PC-9 (cell line): ENCODE measurements around the gene CCDC158. TPM values are rescaled to one million over a fixed set of nuclear protein-coding genes. Genes with fewer than 3 reads are reported as not detected.

Experiments used
- BruUV-seq: library from RNA; stranded (reverse); fragments of 400-500 nt; replicated peaks from 2 replicates; lab custom pipeline; 2021; lab: Mats Ljungman, UMichigan
- CTCF ChIA-PET: fragments of 300-600 bp; sonication (Branson Sonifier 250); formaldehyde crosslinking; loops from one replicate; lab custom pipeline; 2022; ENCODE audit warnings: antibody characterized with exemption; lab: Charles Lee
- POLR2A ChIA-PET: fragments of 300-600 bp; sonication (Branson Sonifier 250); formaldehyde crosslinking; loops from one replicate; lab custom pipeline; 2022; ENCODE audit warnings: antibody characterized with exemption; ENCODE audit not compliant: unreplicated experiment; lab: Charles Lee
- DNase-seq, 2 experiments: peaks; one replicate each; pipeline versions ENCODE4 v3.0.0 to v3.0.0-alpha.2; 2015 to 2022; ENCODE audit warnings: mixed read lengths in 1 of 2
- H2AFZ ChIP-seq: fragments of 200-600 bp; sonication (generic); 2 replicates; pipeline ENCODE4 v1.8.1; 2017; ENCODE audit warnings: antibody characterized with exemption
- H3F3A ChIP-seq: fragments of 200-600 bp; sonication (generic); 2 replicates; pipeline ENCODE4 v1.8.1; 2017; ENCODE audit warnings: antibody characterized with exemption, mild to moderate bottlenecking, low read depth; ENCODE audit not compliant: insufficient read depth
- H3K27ac ChIP-seq: fragments of 200-600 bp; sonication (generic); 2 replicates; pipeline ENCODE4 v1.6.1; 2016; ENCODE audit warnings: mixed run types
- H3K27me3 ChIP-seq: fragments of 200-600 bp; sonication (generic); 2 replicates; pipeline ENCODE4 v1.6.1; 2016; ENCODE audit warnings: low read depth, mixed run types; ENCODE audit not compliant: insufficient read depth
- H3K36me3 ChIP-seq: fragments of 200-600 bp; sonication (generic); 2 replicates; pipeline ENCODE4 v1.6.1; 2016; ENCODE audit warnings: low read depth, mixed run types
- H3K4me1 ChIP-seq: fragments of 200-600 bp; sonication (generic); replicated peaks from 2 replicates; pipeline ENCODE4 v1.6.1; 2016; ENCODE audit warnings: mixed run types; ENCODE audit not compliant: insufficient read depth
- H3K4me2 ChIP-seq: fragments of 200-600 bp; sonication (generic); 2 replicates; pipeline ENCODE4 v1.6.1; 2017; ENCODE audit warnings: mixed run types
- H3K4me3 ChIP-seq: fragments of 200-600 bp; sonication (generic); 2 replicates; pipeline ENCODE4 v1.6.1; 2016; ENCODE audit warnings: mixed run types
- H3K79me2 ChIP-seq: fragments of 200-600 bp; sonication (generic); 2 replicates; pipeline ENCODE4 v1.6.1; 2017; ENCODE audit warnings: low read depth, mixed run types
- H3K9me2 ChIP-seq: fragments of 200-600 bp; sonication (generic); 2 replicates; pipeline ENCODE4 v1.8.1; 2017; ENCODE audit warnings: mild to moderate bottlenecking; ENCODE audit not compliant: insufficient read depth
- H3K9me3 ChIP-seq: fragments of 200-600 bp; sonication (generic); 2 replicates; pipeline ENCODE4 v1.8.1; 2016; ENCODE audit warnings: low read depth; ENCODE audit not compliant: insufficient read depth
- H4K20me1 ChIP-seq: fragments of 200-600 bp; sonication (generic); 2 replicates; pipeline ENCODE4 v1.8.1; 2017; ENCODE audit not compliant: insufficient read depth
- EZH2 ChIP-seq: fragments of 200-600 bp; sonication (generic); IDR thresholded peaks from 2 replicates; pipeline ENCODE4 v1.8.0; 2017; ENCODE audit warnings: antibody characterized with exemption, low read depth
- intact Hi-C: fragments of 100-400 bp; cut with micrococcal nuclease; formaldehyde crosslinking; loops from one replicate; pipeline ENCODE4 v1.10.0; 2022; ENCODE audit not compliant: unreplicated experiment
- total RNA-seq: library from RNA; stranded (reverse); gene quantifications from 2 replicates; pipeline ENCODE4 v1.2.3, GENCODE V29; 2021
- TF ChIP-seq, protein P1 (sequence below): fragments of 200-600 bp; sonication (generic); conservative IDR thresholded peaks from 2 replicates; pipeline ENCODE4 v1.6.1; 2017; ENCODE audit warnings: mixed run types, antibody characterized with exemption, mild to moderate bottlenecking, moderate library complexity

Gene CCDC158
- total RNA-seq, 1 experiment from 2014 or later, result not detected

DNA sequence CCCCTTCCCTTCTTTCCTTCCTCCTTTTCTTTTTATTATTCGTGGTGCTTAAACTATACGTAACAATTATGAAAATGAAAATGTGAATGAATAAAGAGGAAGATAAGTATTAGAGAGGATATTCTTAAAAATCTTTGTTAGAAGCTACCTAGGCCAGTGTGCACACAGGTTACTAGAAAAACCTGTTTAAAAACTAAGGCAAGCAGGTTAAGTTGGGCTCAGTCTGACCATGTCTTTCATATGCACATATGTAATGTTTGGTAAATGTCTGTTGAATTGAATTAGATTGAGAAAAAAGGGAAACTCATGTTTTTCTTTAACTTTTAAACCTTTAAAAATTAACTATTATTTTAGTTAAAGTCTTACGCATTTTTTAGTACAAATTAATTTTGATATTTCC lies 21.9 kb upstream of the CCDC158 start:
- no peaks in the 10 kb centered on the region for H3K4me1 ChIP-seq
- H3K9me3 ChIP-seq, result no peaks in the 10 kb centered on the region
- CTCF ChIA-PET, result no interaction called here
- no peak overlapping the region for H3K27ac ChIP-seq
- no peaks in the 10 kb centered on the region for H3K36me3 ChIP-seq
- no peak overlapping the region for H3K4me3 ChIP-seq
- no peak for TF ChIP-seq EZH2
- TF ChIP-seq, protein P1, sequence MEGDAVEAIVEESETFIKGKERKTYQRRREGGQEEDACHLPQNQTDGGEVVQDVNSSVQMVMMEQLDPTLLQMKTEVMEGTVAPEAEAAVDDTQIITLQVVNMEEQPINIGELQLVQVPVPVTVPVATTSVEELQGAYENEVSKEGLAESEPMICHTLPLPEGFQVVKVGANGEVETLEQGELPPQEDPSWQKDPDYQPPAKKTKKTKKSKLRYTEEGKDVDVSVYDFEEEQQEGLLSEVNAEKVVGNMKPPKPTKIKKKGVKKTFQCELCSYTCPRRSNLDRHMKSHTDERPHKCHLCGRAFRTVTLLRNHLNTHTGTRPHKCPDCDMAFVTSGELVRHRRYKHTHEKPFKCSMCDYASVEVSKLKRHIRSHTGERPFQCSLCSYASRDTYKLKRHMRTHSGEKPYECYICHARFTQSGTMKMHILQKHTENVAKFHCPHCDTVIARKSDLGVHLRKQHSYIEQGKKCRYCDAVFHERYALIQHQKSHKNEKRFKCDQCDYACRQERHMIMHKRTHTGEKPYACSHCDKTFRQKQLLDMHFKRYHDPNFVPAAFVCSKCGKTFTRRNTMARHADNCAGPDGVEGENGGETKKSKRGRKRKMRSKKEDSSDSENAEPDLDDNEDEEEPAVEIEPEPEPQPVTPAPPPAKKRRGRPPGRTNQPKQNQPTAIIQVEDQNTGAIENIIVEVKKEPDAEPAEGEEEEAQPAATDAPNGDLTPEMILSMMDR, result no peak
- no peaks in the 10 kb centered on the region for H3K9me2 ChIP-seq
- no peaks in the 10 kb centered on the region for H3F3A ChIP-seq
- H2AFZ ChIP-seq, result no peak overlapping the region
- intact Hi-C loops, result no loop called here
- no TSS peak for BruUV-seq
- no peaks in the 10 kb centered on the region for H4K20me1 ChIP-seq
- POLR2A ChIA-PET, result no interaction called here
- no peak for DNase-seq
- no peaks in the 10 kb centered on the region for H3K79me2 ChIP-seq
- H3K27me3 ChIP-seq, result no peaks in the 10 kb centered on the region
- no peak overlapping the region for H3K4me2 ChIP-seq

DNA sequence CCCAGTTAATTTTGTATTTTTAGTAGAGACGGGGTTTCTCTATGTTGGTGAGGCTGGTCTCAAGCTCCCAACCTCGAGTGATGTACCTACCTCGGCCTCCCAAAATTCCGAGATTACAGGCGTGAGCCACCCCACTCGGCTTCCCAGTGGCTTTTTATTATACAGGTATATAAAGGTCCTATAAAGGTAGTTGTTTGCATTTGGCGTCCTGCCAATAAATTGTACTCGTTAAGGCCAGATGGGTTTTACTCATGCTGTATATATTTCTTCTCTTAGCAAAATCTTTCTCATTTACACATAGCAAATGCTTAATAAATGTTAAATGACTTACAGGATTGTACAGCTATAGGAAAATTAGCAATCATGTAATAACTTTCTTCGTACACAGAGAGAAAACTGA lies 20.9 kb upstream of the CCDC158 start:
- H3K4me3 ChIP-seq, result no peak overlapping the region
- no peaks in the 10 kb centered on the region for H3K79me2 ChIP-seq
- H2AFZ ChIP-seq, result no peak overlapping the region
- intact Hi-C loops, result no loop called here
- no peaks in the 10 kb centered on the region for H3K4me1 ChIP-seq
- no peaks in the 10 kb centered on the region for H3K9me3 ChIP-seq
- no TSS peak for BruUV-seq
- H3F3A ChIP-seq, result no peaks in the 10 kb centered on the region
- H3K4me2 ChIP-seq, result no peak overlapping the region
- no peak for DNase-seq
- POLR2A ChIA-PET, result no interaction called here
- H3K36me3 ChIP-seq, result no peaks in the 10 kb centered on the region
- CTCF ChIA-PET, result no interaction called here
- no peak for TF ChIP-seq EZH2
- TF ChIP-seq, protein P1, result no peak
- no peak overlapping the region for H3K27ac ChIP-seq
- H3K9me2 ChIP-seq, result no peaks in the 10 kb centered on the region
- H4K20me1 ChIP-seq, result no peaks in the 10 kb centered on the region
- H3K27me3 ChIP-seq, result no peaks in the 10 kb centered on the region

DNA sequence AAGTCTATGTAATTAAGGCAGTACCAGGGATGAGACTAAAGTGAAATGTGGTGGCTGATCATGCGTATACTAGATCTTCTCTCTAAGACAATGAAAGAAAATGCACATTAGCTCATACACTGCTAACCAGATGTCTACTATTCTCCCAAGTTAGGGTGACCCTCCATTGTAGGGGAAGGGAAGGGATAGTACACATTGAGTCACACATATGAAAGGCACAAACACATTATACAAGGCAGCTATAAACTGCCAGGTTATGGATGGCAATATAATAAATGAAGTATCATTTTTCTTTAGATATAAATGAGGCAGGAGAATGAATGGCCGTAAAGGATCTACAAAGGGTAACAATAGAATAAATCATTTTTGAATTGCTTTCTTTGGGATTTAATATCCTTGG lies 18.6 kb upstream of the CCDC158 start:
- H3K27me3 ChIP-seq, result no peaks in the 10 kb centered on the region
- intact Hi-C loops, result no loop called here
- no peaks in the 10 kb centered on the region for H3K9me2 ChIP-seq
- no peaks in the 10 kb centered on the region for H3K36me3 ChIP-seq
- H3K4me3 ChIP-seq, result no peak overlapping the region
- no peak overlapping the region for H3K27ac ChIP-seq
- H3K4me2 ChIP-seq, result no peak overlapping the region
- no peaks in the 10 kb centered on the region for H3F3A ChIP-seq
- no peaks in the 10 kb centered on the region for H3K79me2 ChIP-seq
- BruUV-seq, result no TSS peak
- H3K4me1 ChIP-seq, result no peaks in the 10 kb centered on the region
- TF ChIP-seq EZH2, result no peak
- TF ChIP-seq, protein P1, result no peak
- ChIA-PET CTCF (no interaction called here), POLR2A (no interaction called here)
- H2AFZ ChIP-seq, result no peak overlapping the region
- H3K9me3 ChIP-seq, result no peaks in the 10 kb centered on the region
- H4K20me1 ChIP-seq, result no peaks in the 10 kb centered on the region
- DNase-seq, result no peak
